ENCODE data around the gene PJA2. TPM values are rescaled to one million over a fixed set of nuclear protein-coding genes. Genes with fewer than 3 reads are reported as not detected.
A peak's percentile ranks its signal among the peaks of the same experiment; 100 is the strongest.

Gene PJA2
- total and polyA plus RNA-seq, 4 experiments from 2014 or later: 57.2 to 90.6 (median 75.0) TPM

DNA sequence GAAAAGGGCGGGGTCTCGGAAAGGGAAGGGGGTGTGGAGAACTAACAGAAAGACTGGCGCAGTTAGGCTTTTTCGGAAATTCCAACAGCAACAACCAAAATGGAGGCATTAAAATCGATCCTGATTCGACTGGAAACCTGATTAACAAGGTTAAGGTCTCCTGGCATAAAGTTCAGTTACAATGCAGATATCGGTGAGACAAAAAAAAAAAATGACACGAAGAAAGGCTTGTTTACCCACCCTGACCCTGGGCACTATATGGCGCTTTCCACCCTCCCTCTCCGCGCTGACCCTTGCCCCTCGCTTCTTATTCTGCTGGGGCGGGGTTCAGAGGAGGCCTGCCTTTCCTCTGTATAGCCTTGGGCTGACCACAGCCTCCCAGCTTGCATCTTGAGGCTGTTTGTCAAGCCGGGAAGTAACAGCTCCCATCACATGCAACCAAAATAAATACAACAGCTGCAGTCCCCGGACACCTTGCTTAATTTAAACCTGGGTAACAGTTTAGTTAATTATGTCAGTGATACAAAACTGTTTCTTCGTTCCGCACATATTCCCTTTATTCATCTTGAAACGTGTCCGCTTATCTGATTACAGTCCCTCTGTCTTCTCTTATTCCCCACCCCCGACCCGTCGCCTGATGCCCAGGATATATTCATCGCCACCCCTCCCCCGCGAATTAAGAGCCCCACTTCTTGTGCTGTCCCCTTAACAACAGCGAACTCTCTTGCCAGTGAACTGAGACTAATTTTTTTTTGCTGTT, 795 bp upstream of the PJA2 start:
- POLR2A ChIA-PET (ENCODE audit: partially characterized antibody): interaction anchor here (0.6 to 2.6 kb wide), 23 partner anchors 10 to 1816 kb away, joined by 3 to 61 read pairs (median 6); partner anchors contain the start of genes FBXL17, MAN2A1 and SLC25A46
- Histone ChIP-seq H3K9me3 (ENCODE audit: control insufficient read depth in 1 of 2, low read length in 2 of 2) (no peaks in the 10 kb centered on the region), H3K4me3 (ENCODE audit: low read length in 2 of 2) (peak overlapping the region; percentile 93 to 95), H3K27ac (ENCODE audit: low read depth, low read length) (peak overlapping the region; percentile 97), H3K27me3 (ENCODE audit: insufficient read depth, low read length) (no peaks in the 10 kb centered on the region), H3K4me1 (ENCODE audit: insufficient read depth, low read length) (peaks cover 44% of the 10 kb centered on the region), H3K36me3 (ENCODE audit: insufficient read depth, low read length) (no peaks in the 10 kb centered on the region)
- peak overlapping the region; percentile 91 to 100 (median 99) for H3K4me3 Mint-ChIP-seq
- H3K9me3 Mint-ChIP-seq: peaks cover 0 to 10% (median 6%) of the 10 kb centered on the region in 8 donors
- peak overlapping the region; percentile 96 to 100 (median 99) for H3K27ac Mint-ChIP-seq
- DNase-seq: peak in 1 of 5 donors; percentile 68
- peaks cover 21 to 58% (median 33%) of the 10 kb centered on the region in 4 donors for H3K4me1 Mint-ChIP-seq
- peaks cover 7 to 25% of the 10 kb centered on the region in 2 donors for H3K36me3 Mint-ChIP-seq
- CTCF ChIA-PET (ENCODE audit: partially characterized antibody): interaction anchor here (1.9 kb wide), 1 partner anchor 278 kb away, joined by 4 read pairs; no protein-coding TSS in a partner anchor
- intact Hi-C loops (cut with micrococcal nuclease): loop anchor here (1.0 kb wide), 6 partner anchors 279 to 1682 kb away; partner anchors contain the start of genes FBXL17, MAN2A1, SLC25A46 and WDR36
- H3K27me3 Mint-ChIP-seq: peaks cover 0 to 3% of the 10 kb centered on the region in 2 donors

- Histone ChIP-seq H3K27ac (ENCODE audit: low read depth, low read length) (peak overlapping the region; percentile 97), H3K27me3 (ENCODE audit: insufficient read depth, low read length) (no peaks in the 10 kb centered on the region), H3K4me3 (ENCODE audit: low read length in 2 of 2) (peak overlapping the region; percentile 95 to 96), H3K9me3 (ENCODE audit: control insufficient read depth in 1 of 2, low read length in 2 of 2) (no peaks in the 10 kb centered on the region), H3K4me1 (ENCODE audit: insufficient read depth, low read length) (peaks cover 55% of the 10 kb centered on the region), H3K36me3 (ENCODE audit: insufficient read depth, low read length) (no peaks in the 10 kb centered on the region)
- Mint-ChIP-seq H3K36me3 (peaks cover 8 to 29% of the 10 kb centered on the region in 2 donors), H3K4me1 (peaks cover 29 to 71% (median 42%) of the 10 kb centered on the region in 4 donors), H3K27me3 (peaks cover 0 to 3% of the 10 kb centered on the region in 2 donors), H3K27ac (peak overlapping the region; percentile 96 to 100 (median 99)), H3K4me3 (peak overlapping the region; percentile 91 to 100 (median 99)), H3K9me3 (peaks cover 0 to 6% (median 3%) of the 10 kb centered on the region in 8 donors)
- DNase-seq: peak; percentile 83 to 91 (median 87)
- CTCF ChIA-PET (ENCODE audit: partially characterized antibody): interaction anchor here (1.9 kb wide), 1 partner anchor 279 kb away, joined by 4 read pairs; no protein-coding TSS in a partner anchor
- POLR2A ChIA-PET (ENCODE audit: partially characterized antibody): interaction anchor here (0.6 to 2.6 kb wide), 21 partner anchors 9 to 1822 kb away, joined by 3 to 61 read pairs (median 6); partner anchors contain the start of genes FBXL17, MAN2A1 and SLC25A46
- intact Hi-C loops (cut with micrococcal nuclease): loop anchor here (1.0 to 5.0 kb wide), 4 partner anchors 16 to 52 kb away; no protein-coding TSS in a partner anchor
These were observed 557 bp downstream of the PJA2 start for GRCh38 chr5:109408991-109409843.

- peaks cover 37 to 82% (median 48%) of the 10 kb centered on the region in 4 donors for H3K4me1 Mint-ChIP-seq
- H3K27ac Mint-ChIP-seq: peak overlapping the region; percentile 61 to 100 (median 99)
- ChIA-PET CTCF (ENCODE audit: partially characterized antibody) (no interaction called here), POLR2A (ENCODE audit: partially characterized antibody) (interaction anchor here (1.2 kb wide), 1 partner anchor 1026 kb away, joined by 3 read pairs; the partner anchor contains the start of gene FBXL17)
- Histone ChIP-seq H3K27ac (ENCODE audit: low read depth, low read length) (peak overlapping the region; percentile 97), H3K27me3 (ENCODE audit: insufficient read depth, low read length) (no peaks in the 10 kb centered on the region), H3K4me3 (ENCODE audit: low read length in 2 of 2) (peak overlapping the region; percentile 95 to 96), H3K9me3 (ENCODE audit: control insufficient read depth in 1 of 2, low read length in 2 of 2) (no peaks in the 10 kb centered on the region), H3K4me1 (ENCODE audit: insufficient read depth, low read length) (peaks cover 66% of the 10 kb centered on the region), H3K36me3 (ENCODE audit: insufficient read depth, low read length) (no peaks in the 10 kb centered on the region)
- intact Hi-C loops (cut with micrococcal nuclease): loop anchor here (2.0 to 5.0 kb wide), 3 partner anchors 15 to 51 kb away; no protein-coding TSS in a partner anchor
- DNase-seq: no peak
- peaks cover 0 to 3% of the 10 kb centered on the region in 2 donors for H3K27me3 Mint-ChIP-seq
- H3K36me3 Mint-ChIP-seq: peaks cover 13 to 33% of the 10 kb centered on the region in 2 donors
- H3K9me3 Mint-ChIP-seq: peaks cover 0 to 4% (median 0%) of the 10 kb centered on the region in 8 donors
- peak overlapping the region; percentile 84 to 100 (median 98) for H3K4me3 Mint-ChIP-seq
These were observed 1.9 kb downstream of the PJA2 start for GRCh38 chr5:109407913-109408312.

DNA sequence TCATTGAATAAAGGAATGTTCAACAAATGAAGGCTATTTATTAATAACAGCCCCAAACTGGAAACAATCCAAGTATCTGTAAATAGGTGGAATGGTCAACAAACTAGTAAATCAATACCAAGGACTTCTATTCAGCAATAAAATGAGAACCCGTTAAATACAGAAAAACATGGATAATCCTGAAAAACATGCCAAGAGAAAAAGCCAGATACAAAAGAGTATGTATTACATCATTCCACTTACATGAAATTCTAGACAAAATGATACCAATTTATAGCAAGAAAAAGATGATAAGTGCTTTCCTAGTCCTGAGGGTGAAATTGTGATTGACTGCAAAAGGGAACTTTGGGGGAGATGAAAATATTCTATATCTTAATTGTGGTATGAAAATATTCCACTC, 3.1 kb downstream of the PJA2 start:
- POLR2A ChIA-PET (ENCODE audit: partially characterized antibody): no interaction called here
- H3K27me3 Mint-ChIP-seq: peaks cover 0 to 3% of the 10 kb centered on the region in 2 donors
- intact Hi-C loops (cut with micrococcal nuclease): loop anchor here (5.0 kb wide), 1 partner anchor 49 kb away; no protein-coding TSS in a partner anchor
- Histone ChIP-seq H3K4me1 (ENCODE audit: insufficient read depth, low read length) (peaks cover 77% of the 10 kb centered on the region), H3K27me3 (ENCODE audit: insufficient read depth, low read length) (no peaks in the 10 kb centered on the region), H3K4me3 (ENCODE audit: low read length in 2 of 2) (no peak overlapping the region), H3K27ac (ENCODE audit: low read depth, low read length) (no peak overlapping the region), H3K36me3 (ENCODE audit: insufficient read depth, low read length) (no peaks in the 10 kb centered on the region), H3K9me3 (ENCODE audit: control insufficient read depth in 1 of 2, low read length in 2 of 2) (no peaks in the 10 kb centered on the region)
- CTCF ChIA-PET (ENCODE audit: partially characterized antibody): no interaction called here
- peak overlapping the region in 6 of 7 donors; percentile 4 to 100 (median 32) for H3K27ac Mint-ChIP-seq
- no peak for DNase-seq
- H3K36me3 Mint-ChIP-seq: peaks cover 17 to 33% of the 10 kb centered on the region in 2 donors
- H3K4me3 Mint-ChIP-seq: peak overlapping the region in 7 of 8 donors; percentile 10 to 99 (median 71)
- H3K4me1 Mint-ChIP-seq: peaks cover 46 to 92% (median 58%) of the 10 kb centered on the region in 4 donors
- peaks cover 0 to 4% (median 0%) of the 10 kb centered on the region in 8 donors for H3K9me3 Mint-ChIP-seq

GRCh38 chr5:109404428-109404960, 5.3 kb downstream of the PJA2 start:
- no peaks in the 10 kb centered on the region for H3K36me3 ChIP-seq (ENCODE audit: insufficient read depth, low read length)
- intact Hi-C loops (cut with micrococcal nuclease): no loop called here
- H3K27me3 ChIP-seq (ENCODE audit: insufficient read depth, low read length): no peaks in the 10 kb centered on the region
- Mint-ChIP-seq H3K27ac (peak overlapping the region in 3 of 7 donors; percentile 16 to 63 (median 23)), H3K36me3 (peaks cover 21 to 27% of the 10 kb centered on the region in 2 donors), H3K9me3 (peaks cover 0 to 4% (median 0%) of the 10 kb centered on the region in 8 donors), H3K4me1 (peaks cover 48 to 92% (median 65%) of the 10 kb centered on the region in 4 donors), H3K4me3 (peak overlapping the region in 4 of 8 donors; percentile 0 to 61 (median 50)), H3K27me3 (peaks cover 0 to 3% of the 10 kb centered on the region in 2 donors)
- CTCF ChIA-PET (ENCODE audit: partially characterized antibody): no interaction called here
- H3K4me3 ChIP-seq (ENCODE audit: low read length in 2 of 2): no peak overlapping the region
- no peak overlapping the region for H3K27ac ChIP-seq (ENCODE audit: low read depth, low read length)
- H3K4me1 ChIP-seq (ENCODE audit: insufficient read depth, low read length): peaks cover 85% of the 10 kb centered on the region
- H3K9me3 ChIP-seq (ENCODE audit: control insufficient read depth in 1 of 2, low read length in 2 of 2): no peaks in the 10 kb centered on the region
- POLR2A ChIA-PET (ENCODE audit: partially characterized antibody): no interaction called here
- no peak for DNase-seq

- CTCF ChIA-PET (ENCODE audit: partially characterized antibody): no interaction called here
- no peaks in the 10 kb centered on the region for H3K27me3 Mint-ChIP-seq
- Histone ChIP-seq H3K4me1 (ENCODE audit: insufficient read depth, low read length) (peaks cover 92% of the 10 kb centered on the region), H3K4me3 (ENCODE audit: low read length in 2 of 2) (no peak overlapping the region), H3K27me3 (ENCODE audit: insufficient read depth, low read length) (no peaks in the 10 kb centered on the region), H3K36me3 (ENCODE audit: insufficient read depth, low read length) (peaks cover 3% of the 10 kb centered on the region), H3K9me3 (ENCODE audit: control insufficient read depth in 1 of 2, low read length in 2 of 2) (no peaks in the 10 kb centered on the region), H3K27ac (ENCODE audit: low read depth, low read length) (no peak overlapping the region)
- intact Hi-C loops (cut with micrococcal nuclease): no loop called here
- H3K36me3 Mint-ChIP-seq: peaks cover 21 to 25% of the 10 kb centered on the region in 2 donors
- peaks cover 0 to 4% (median 0%) of the 10 kb centered on the region in 8 donors for H3K9me3 Mint-ChIP-seq
- peak overlapping the region in 6 of 8 donors; percentile 20 to 61 (median 40) for H3K4me3 Mint-ChIP-seq
- peaks cover 52 to 90% (median 71%) of the 10 kb centered on the region in 4 donors for H3K4me1 Mint-ChIP-seq
- peak overlapping the region in 1 of 7 donors; percentile 47 for H3K27ac Mint-ChIP-seq
- DNase-seq: no peak
- POLR2A ChIA-PET (ENCODE audit: partially characterized antibody): no interaction called here
These were observed 6.3 kb downstream of the PJA2 start for GRCh38 chr5:109403469-109403868.
